IMR-90 (cell line): Measurements from ENCODE around the gene PCBP3.

Source experiments
- CEBPB ChIP-seq: IDR thresholded peaks from 2 replicates; pipeline ENCODE4 v1.6.1; 2012; ENCODE audit warnings: low read depth, low read length, improper control_type of control experiment
- CHD1 ChIP-seq: IDR thresholded peaks from 2 replicates; pipeline ENCODE4 v1.6.1; 2012; ENCODE audit warnings: low read depth, low read length, improper control_type of control experiment
- CTCF ChIP-seq: conservative IDR thresholded peaks from 2 replicates; pipeline ENCODE4 v1.5.1; 2012; ENCODE audit warnings: mild to moderate bottlenecking, low read depth, low read length, improper control_type of control experiment
- ELK1 ChIP-seq: fragments of 150-350 bp; IDR thresholded peaks from 2 replicates; pipeline ENCODE4 v1.6.1; 2016; ENCODE audit warnings: low read depth, mild to moderate bottlenecking, low read length, moderate library complexity, borderline replicate concordance
- FOS ChIP-seq: fragments of 150-350 bp; IDR thresholded peaks from 2 replicates; pipeline ENCODE4 v1.6.1; 2016; ENCODE audit warnings: low read depth, low read length
- MAZ ChIP-seq: IDR thresholded peaks from 2 replicates; pipeline ENCODE4 v1.6.1; 2012; ENCODE audit warnings: low read depth, mild to moderate bottlenecking, low read length, improper control_type of control experiment, moderate library complexity, borderline replicate concordance
- MXI1 ChIP-seq: IDR thresholded peaks from 2 replicates; pipeline ENCODE4 v1.6.1; 2012; ENCODE audit warnings: low read depth, mild to moderate bottlenecking, low read length, moderate library complexity, borderline replicate concordance
- NFE2L2 ChIP-seq: fragments of 150-350 bp; IDR thresholded peaks from 2 replicates; pipeline ENCODE4 v1.6.1; 2016; ENCODE audit warnings: low read depth, mild to moderate bottlenecking, low read length
- POLR2A ChIP-seq: IDR thresholded peaks from 2 replicates; pipeline ENCODE4 v1.6.1; 2012; ENCODE audit warnings: mild to moderate bottlenecking, low read depth, low read length
- RAD21 ChIP-seq: IDR thresholded peaks from 2 replicates; pipeline ENCODE4 v1.6.1; 2012; ENCODE audit warnings: low read length, improper control_type of control experiment
- RCOR1 ChIP-seq: IDR thresholded peaks from 2 replicates; pipeline ENCODE4 v1.6.1; 2012; ENCODE audit warnings: mild to moderate bottlenecking, low read length, improper control_type of control experiment; ENCODE audit not compliant: insufficient replicate concordance
- RFX5 ChIP-seq: IDR thresholded peaks from 2 replicates; pipeline ENCODE4 v1.8.0; 2012; ENCODE audit warnings: low read depth, mild to moderate bottlenecking, low read length, moderate library complexity
- SMC3 ChIP-seq: fragments of 150-350 bp; IDR thresholded peaks from 2 replicates; pipeline ENCODE4 v1.6.1; 2016; ENCODE audit warnings: low read depth, mild to moderate bottlenecking, antibody characterized with exemption, low read length, moderate library complexity
- USF2 ChIP-seq: fragments of 150-350 bp; IDR thresholded peaks from 2 replicates; pipeline ENCODE4 v1.6.1; 2017; ENCODE audit warnings: mild to moderate bottlenecking, antibody characterized with exemption, low read length, low read depth

- no peak for TF ChIP-seq CTCF
- TF ChIP-seq SMC3, result no peak
- no peak for TF ChIP-seq POLR2A
- no peak for TF ChIP-seq RFX5
- TF ChIP-seq NFE2L2, result no peak
- no peak for TF ChIP-seq MAZ
- TF ChIP-seq MXI1, result no peak
- TF ChIP-seq CEBPB, result no peak
- TF ChIP-seq FOS, result no peak
- no peak for TF ChIP-seq ELK1
- TF ChIP-seq USF2, result no peak
- no peak for TF ChIP-seq RAD21
- TF ChIP-seq CHD1, result no peak
- TF ChIP-seq RCOR1, result no peak
These were observed 21.0 kb upstream of the PCBP3 start for GRCh38 chr21:45622416-45623097.
